Skeletal muscle cell (primary cell): ENCODE measurements around the gene PRKAR1A.
"Not testable (repeated sequence)": the region's sequence is repeated elsewhere in the genome, so short reads cannot be mapped to it uniquely, and the experiment has no call there.

Experiments used
- DNase-seq: peaks from one replicate; pipeline ENCODE4 v3.0.0-alpha.2; 2010; ENCODE audit warnings: low read depth
- H3K4me3 ChIP-seq: 2 replicates; pipeline ENCODE4 v1.5.1; 2011; ENCODE audit warnings: low read depth, mild to moderate bottlenecking, control low read depth, low read length, moderate library complexity

Gene PRKAR1A

GRCh38 chr17:68512247-68512959, at the start of gene PRKAR1A:
TSS of gene PRKAR1A (plus strand) at chr17:68512430. CDS start at chr17:68515400, 2,970 bp downstream.
- DNase-seq = peak; percentile 85
- peak within 1 kb of the TSS; percentile 93 for H3K4me3 ChIP-seq

GRCh38 chr17:68463211-68464019, 48.8 kb upstream of the PRKAR1A start:
- no peak for DNase-seq

GRCh38 chr17:68468334-68468733, 43.9 kb upstream of the PRKAR1A start:
- no peak for DNase-seq
- no peak overlapping the region for H3K4me3 ChIP-seq

More at GRCh38 chr17:68463211-68464019, 48.8 kb upstream of the PRKAR1A start:
- H3K4me3 ChIP-seq = no peak overlapping the region

- no peak overlapping the region for H3K4me3 ChIP-seq
- DNase-seq = no peak
These were observed 43.4 kb upstream of the PRKAR1A start for GRCh38 chr17:68468788-68469187.

GRCh38 chr17:68470961-68471360, 41.3 kb upstream of the PRKAR1A start:
- DNase-seq = no peak

DNA sequence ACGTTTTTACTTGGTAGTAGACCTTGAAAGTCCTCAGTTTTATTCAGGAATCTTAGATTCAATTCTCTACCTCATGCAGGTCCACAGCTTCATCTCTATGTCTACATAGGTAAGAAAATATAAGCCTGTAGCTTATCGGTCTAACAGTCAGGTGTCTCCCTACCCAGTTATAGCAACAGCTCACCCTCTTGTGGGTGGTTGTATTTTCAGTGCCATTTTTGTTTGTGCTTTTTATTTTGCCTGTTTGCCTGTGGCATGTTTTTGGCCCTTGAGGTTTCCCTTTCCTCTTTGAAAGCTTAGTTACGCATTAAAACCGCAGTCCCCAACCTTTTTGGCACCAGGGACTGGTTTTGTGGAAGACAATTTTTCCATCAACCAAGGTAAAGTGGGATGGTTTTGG, 31.3 kb upstream of the PRKAR1A start:
- H3K4me3 ChIP-seq = no peak overlapping the region
- DNase-seq = no peak

More at GRCh38 chr17:68470961-68471360, 41.3 kb upstream of the PRKAR1A start:
- no peak overlapping the region for H3K4me3 ChIP-seq

GRCh38 chr17:68482576-68483041, 29.6 kb upstream of the PRKAR1A start:
- no peak overlapping the region for H3K4me3 ChIP-seq
- DNase-seq = no peak

DNA sequence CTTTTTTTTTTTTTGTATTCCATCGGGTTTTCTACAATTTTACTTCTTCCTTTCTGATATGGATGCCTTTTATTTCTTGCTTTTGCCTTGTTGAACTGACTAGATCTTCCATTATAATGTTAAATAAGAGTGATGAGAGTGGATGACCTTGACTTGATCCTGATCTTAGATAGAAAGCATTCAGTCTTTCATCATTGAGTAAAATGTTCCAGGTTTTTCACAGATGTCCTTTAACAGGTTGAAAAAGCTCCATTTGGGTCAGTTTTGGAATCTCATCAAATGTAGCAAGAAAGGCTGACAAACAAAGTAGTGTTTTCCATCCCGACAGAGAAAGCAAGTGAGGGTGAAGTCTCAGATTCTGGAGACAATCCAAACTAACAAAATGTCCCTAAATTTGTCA, 27.8 kb upstream of the PRKAR1A start:
- no peak for DNase-seq
- no peak overlapping the region for H3K4me3 ChIP-seq

- no peak overlapping the region for H3K4me3 ChIP-seq
- no peak for DNase-seq
These were observed 22.3 kb upstream of the PRKAR1A start for GRCh38 chr17:68489919-68490318.

DNA sequence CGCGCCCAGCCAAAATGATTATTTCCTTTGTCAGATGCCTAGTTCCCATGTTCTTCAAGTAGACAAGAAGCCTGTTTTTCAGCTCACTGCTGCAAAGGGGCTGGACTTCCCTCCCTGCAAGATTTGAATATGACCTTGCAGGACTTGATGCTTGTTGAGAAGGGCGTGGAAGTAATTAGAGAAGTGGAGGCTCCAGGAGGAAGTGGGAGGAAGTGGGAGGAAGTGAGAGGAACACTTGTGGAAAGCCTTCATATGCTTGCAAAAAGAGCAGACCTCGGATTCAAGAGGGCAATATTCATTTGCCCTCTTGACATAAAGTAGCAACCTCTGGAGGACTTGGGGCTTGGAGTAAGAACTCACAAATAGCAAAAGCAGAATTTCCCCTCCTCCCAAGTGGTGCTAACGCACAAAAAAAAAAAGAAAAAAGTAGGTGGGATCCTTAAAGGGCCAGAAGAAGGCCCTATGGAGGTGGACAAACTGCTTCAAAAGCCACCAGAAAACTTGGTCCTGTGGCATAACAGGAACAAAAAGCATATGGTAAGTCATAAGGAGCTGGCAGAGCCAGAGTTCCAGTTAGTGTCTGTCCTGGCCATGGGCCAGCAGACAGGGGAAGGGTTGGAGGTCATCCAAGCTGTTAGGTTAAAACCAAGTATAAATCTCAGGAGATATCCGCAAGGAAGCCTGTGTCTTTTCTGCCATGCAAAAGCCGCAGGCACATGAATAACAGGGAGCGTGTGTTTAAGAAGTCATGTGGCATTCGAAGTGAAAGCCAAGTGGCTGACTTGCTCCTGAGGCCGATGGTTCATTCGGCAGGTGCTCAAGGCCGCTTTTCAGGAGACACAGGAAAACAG, 20.6 kb upstream of the PRKAR1A start:
- no peak overlapping the region for H3K4me3 ChIP-seq
- DNase-seq = no peak

DNA sequence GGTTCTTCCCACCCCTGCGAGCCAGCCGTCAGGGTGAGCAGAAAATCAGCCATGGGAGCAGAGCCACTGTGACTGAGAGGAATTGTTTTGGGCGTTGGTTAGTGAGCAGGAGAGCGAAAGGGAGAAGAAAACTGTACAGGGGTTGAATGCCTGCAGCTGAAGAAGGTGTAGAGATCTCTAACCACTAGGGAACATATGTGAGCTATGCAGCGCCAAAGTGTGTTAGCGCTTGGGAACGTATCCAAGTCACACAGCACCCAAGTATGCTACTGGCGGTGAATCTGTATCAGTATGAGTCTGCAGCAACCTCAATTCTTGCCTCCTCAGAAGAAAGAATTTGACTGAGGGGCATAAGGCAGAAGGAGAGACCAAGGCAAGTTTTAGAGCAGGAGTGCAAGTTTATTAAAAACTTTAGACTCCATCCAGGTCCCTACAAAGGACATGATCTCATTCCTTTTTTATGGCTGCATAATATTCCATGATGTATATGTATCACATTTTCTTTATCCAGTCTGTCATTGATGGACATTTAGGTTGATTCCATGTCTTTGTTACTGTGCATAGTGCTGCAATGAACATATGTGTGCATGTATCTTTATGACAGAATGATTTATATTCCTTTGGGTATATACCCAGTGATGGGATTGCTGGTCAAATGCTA, 19.7 kb upstream of the PRKAR1A start:
- H3K4me3 ChIP-seq, DNase-seq: not testable (repeated sequence)

DNA sequence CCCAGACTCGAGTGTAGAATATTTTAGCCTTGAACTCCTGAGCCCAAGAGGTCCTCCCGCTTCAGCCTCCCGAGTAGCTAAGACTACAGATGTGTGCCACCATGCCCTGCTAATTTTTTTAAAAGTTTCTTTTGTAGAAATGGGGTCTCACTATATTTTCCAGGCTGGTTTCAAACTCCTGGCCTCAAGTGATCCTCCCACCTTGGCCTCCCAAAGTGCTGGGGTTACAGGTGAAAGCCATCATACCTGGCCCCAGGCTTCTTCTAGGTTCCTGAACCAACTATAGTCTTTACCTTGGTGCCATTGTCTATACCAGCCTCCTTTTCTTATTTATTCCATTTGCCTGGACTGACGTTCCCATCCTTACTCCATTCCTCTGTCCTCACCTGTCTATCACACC, 17.1 kb upstream of the PRKAR1A start:
- no peak overlapping the region for H3K4me3 ChIP-seq
- no peak for DNase-seq

DNA sequence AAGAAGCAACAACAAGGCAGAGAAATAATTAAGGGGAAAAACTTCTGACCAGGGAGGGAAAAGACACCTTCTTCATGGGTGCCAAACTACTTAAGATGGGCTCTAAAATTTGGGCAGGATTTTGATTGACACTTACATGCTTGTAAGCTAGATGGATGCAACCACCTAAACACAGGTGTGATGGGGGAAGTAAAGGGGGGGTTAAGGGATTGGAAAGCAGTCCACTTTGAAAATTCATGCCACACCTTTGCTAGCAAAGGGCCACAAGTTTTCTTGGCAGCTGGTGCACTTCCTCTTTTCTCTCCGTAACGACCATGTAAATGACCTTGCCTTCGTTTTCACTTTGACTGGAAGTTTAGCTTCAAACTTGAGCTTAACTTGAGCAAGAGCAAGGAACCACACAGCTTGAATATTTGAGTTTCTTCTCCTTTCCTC, 14.3 kb upstream of the PRKAR1A start:
- DNase-seq = no peak
- H3K4me3 ChIP-seq = no peak overlapping the region

DNA sequence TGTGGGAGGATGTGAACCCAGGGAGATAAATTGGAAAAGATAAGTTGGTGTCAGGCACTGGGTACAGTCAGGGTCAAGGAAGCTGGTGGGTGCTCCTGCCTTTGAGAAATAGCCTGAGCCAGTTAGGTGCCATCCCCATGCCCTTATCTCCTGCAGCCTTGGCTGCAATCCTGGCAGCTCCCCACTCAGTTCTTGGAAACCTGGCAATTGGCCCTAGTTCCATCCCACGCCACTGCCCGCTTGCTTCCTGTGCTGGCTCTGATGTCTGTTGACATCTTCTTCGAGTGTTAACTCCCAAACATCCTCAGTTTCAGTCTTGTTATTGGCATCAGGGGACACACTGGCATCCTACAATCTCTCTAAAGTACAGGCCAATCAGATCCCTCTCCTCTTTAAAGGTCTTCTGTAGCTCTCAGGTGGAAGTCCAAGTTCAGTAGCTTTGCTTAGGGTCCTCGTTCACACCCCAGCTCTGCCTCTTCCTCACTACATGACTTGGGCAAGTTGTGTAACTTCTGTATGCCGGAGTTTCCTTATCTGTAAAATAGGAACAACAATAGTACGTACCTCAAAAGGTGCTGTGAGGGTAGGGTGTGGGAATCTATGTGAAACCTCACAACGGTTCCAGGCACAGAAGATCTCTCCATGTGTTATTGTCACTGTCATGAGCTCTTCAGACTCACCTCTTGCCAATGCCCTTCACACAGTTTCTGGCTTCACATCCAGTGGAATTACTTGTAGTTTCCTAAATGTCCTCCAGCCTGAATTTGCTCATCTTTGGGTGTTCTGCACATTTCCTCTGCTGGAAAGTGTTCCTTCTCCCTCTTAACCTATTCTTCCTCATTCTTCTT, 13.5 kb upstream of the PRKAR1A start:
- DNase-seq = no peak
- no peak overlapping the region for H3K4me3 ChIP-seq

DNA sequence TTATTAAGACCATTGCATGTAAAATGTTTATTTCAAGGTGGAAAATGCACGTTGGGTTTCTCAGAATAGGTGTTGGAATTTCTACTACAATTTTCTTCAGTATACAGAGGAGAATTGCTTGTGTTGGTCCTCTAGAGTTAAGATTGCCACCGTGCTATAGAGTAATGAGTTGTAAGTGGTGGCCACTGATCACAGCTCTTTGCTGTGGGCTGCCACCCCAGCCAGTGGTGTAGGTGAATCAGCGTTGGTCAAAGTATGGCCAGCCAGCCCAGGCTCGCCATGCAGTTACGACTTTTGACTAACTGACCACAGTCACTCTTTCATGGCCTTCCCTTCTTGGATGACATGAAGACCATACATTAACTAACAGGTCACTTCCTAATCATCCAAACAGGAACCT, 12.6 kb upstream of the PRKAR1A start:
- no peak overlapping the region for H3K4me3 ChIP-seq
- no peak for DNase-seq

- no peak for DNase-seq
- H3K4me3 ChIP-seq = no peak overlapping the region
These were observed 11.2 kb upstream of the PRKAR1A start for GRCh38 chr17:68501074-68501473.

- no peak overlapping the region for H3K4me3 ChIP-seq
- DNase-seq = no peak
These were observed 6.3 kb upstream of the PRKAR1A start for GRCh38 chr17:68505951-68506350.

DNA sequence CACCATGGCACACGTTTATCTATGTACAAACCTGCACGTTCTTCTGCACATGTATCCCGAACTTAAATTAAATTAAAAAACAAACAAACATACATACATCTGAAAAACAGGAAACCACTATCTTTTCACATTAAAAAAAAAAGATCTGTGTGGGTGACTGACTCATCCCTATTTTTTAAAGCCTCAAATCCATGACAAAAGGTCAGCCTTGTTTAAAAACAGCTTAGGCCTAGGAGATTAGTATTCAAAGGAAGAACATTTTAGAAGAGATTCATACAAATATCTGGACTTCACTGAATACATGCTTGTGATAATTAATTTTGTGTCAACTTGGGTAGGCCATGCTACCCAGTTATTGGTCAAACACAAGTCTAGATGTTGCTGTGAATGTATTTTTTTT, 4.7 kb upstream of the PRKAR1A start:
- no peak for DNase-seq
- no peak overlapping the region for H3K4me3 ChIP-seq
